Rectal smooth muscle tissue (tissue), 1 donor: ENCODE data around the gene EMX2.

ENCODE experiments used
- H3K27ac ChIP-seq: one replicate; pipeline ENCODE4 v1.7.0; 2013; ENCODE audit warnings: low read depth, low read length, inconsistent platforms
- H3K27me3 ChIP-seq: one replicate; pipeline ENCODE4 v1.7.0; 2013; ENCODE audit warnings: low read length; ENCODE audit not compliant: control insufficient read depth, insufficient read depth
- H3K36me3 ChIP-seq: one replicate; pipeline ENCODE4 v1.7.0; 2013; ENCODE audit warnings: low read length; ENCODE audit not compliant: control insufficient read depth, insufficient read depth
- H3K4me1 ChIP-seq: one replicate; pipeline ENCODE4 v1.7.0; 2013; ENCODE audit warnings: low read length; ENCODE audit not compliant: control insufficient read depth, insufficient read depth
- H3K4me3 ChIP-seq: one replicate; pipeline ENCODE4 v1.7.0; 2013; ENCODE audit warnings: low read length
- H3K9ac ChIP-seq: one replicate; pipeline ENCODE4 v1.7.0; 2013; ENCODE audit warnings: low read length

EMX2 gene

GRCh38 chr10:117509573-117509972 lies 33.0 kb upstream of the EMX2 start:
- no peaks in the 10 kb centered on the region for H3K4me1 ChIP-seq
- no peak overlapping the region for H3K4me3 ChIP-seq
- H3K27ac ChIP-seq, result no peak overlapping the region
- H3K36me3 ChIP-seq, result no peaks in the 10 kb centered on the region
- H3K9ac ChIP-seq, result no peak overlapping the region
- H3K27me3 ChIP-seq, result peaks cover 2% of the 10 kb centered on the region

GRCh38 chr10:117511601-117512390 lies 30.8 kb upstream of the EMX2 start:
- Histone ChIP-seq H3K36me3 (no peaks in the 10 kb centered on the region), H3K4me3 (no peak overlapping the region), H3K27me3 (peaks cover 2% of the 10 kb centered on the region), H3K4me1 (no peaks in the 10 kb centered on the region), H3K27ac (no peak overlapping the region), H3K9ac (no peak overlapping the region)

DNA sequence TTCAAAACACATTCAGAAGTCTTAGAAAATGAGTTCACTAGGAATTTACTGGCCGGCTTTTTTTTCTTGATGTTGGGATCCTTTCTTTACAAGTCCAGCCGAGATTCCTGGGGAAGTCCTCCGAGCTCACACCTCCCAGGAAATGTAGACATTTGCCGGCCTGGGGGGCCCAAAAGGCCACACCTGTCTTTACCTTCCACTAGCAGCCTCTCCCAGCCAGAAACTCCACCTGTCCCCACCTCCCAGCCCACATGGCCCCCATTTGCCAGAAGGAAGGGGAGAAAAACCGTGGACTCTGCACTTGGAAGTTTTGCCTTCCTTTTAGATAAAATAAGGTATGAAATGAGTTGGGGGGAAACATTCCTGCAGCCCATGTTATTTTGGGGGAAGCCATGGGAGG lies 27.6 kb upstream of the EMX2 start:
- Histone ChIP-seq H3K36me3 (no peaks in the 10 kb centered on the region), H3K9ac (no peak overlapping the region), H3K4me1 (no peaks in the 10 kb centered on the region), H3K4me3 (no peak overlapping the region), H3K27ac (no peak overlapping the region), H3K27me3 (peaks cover 2% of the 10 kb centered on the region)

DNA sequence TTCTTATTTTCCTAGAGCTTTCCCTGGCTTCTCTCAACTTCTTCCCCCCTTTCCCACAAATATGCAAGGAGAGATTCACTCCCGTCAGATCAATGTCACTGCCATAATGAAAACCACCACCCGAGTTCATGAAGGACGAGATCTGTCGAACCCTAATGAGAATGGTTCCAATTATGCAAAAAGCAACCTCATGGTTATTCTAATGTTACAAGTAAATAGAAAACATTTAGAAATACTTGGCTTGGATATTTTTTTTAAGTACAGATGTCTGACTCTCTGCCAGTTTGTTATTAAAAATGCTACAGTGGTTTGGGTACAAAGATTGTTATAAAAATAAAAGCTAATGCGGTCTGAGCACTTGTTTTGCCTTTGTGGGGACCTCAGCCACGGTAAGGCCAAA lies 25.9 kb upstream of the EMX2 start:
- no peaks in the 10 kb centered on the region for H3K36me3 ChIP-seq

DNA sequence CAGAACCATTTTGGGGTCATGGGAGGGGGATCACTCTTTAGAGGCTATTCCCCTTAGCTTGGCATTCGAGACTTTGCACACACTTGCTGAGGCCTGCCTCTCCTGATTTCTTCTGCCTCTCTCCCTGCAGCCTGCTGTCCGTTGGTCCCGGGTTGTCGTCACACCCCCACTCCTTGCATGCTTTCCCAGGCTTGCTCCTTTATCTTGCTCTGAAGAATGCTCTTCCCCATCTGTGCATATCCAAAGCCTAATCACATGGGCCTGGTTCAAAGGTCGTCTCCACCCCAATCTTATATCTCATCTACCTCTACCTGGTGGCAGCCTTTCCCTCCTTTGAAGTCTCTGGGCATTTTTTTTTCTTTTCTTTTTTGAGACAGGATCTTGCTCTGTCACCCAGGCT lies 24.3 kb upstream of the EMX2 start:
- H3K4me3 ChIP-seq, result no peak overlapping the region
- H3K9ac ChIP-seq, result no peak overlapping the region
- no peaks in the 10 kb centered on the region for H3K4me1 ChIP-seq
- peaks cover 2% of the 10 kb centered on the region for H3K27me3 ChIP-seq
- no peak overlapping the region for H3K27ac ChIP-seq
- no peaks in the 10 kb centered on the region for H3K36me3 ChIP-seq

More for the DNA sequence above, 25.9 kb upstream of the EMX2 start:
- Histone ChIP-seq H3K27ac (no peak overlapping the region), H3K9ac (no peak overlapping the region), H3K4me3 (no peak overlapping the region), H3K27me3 (peaks cover 2% of the 10 kb centered on the region), H3K4me1 (no peaks in the 10 kb centered on the region)

DNA sequence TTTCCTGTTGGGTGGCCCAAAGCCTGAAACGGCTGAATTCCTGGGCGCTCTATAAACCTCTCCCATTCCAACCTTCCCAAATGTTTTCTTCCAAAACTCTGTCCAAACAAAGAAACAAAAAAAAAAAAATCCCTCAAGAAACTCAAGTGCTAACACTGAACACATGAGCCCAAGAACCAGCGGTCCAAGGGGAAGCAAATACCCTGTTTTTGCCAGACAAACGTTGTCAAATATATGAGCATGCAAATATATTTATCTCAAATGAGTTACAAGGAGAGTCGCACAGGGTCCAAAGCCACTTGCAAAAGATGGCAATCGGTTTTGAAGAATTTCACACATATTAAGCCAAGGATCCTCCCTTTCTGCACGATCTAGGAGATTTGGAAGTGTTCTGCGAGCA lies 23.3 kb upstream of the EMX2 start:
- Histone ChIP-seq H3K27ac (no peak overlapping the region), H3K27me3 (no peaks in the 10 kb centered on the region)

GRCh38 chr10:117519879-117520278 lies 22.7 kb upstream of the EMX2 start:
- Histone ChIP-seq H3K27me3 (no peaks in the 10 kb centered on the region), H3K9ac (no peak overlapping the region), H3K36me3 (no peaks in the 10 kb centered on the region), H3K4me1 (no peaks in the 10 kb centered on the region), H3K27ac (no peak overlapping the region), H3K4me3 (no peak overlapping the region)

More for the DNA sequence above, 23.3 kb upstream of the EMX2 start:
- Histone ChIP-seq H3K9ac (no peak overlapping the region), H3K36me3 (no peaks in the 10 kb centered on the region), H3K4me3 (no peak overlapping the region), H3K4me1 (no peaks in the 10 kb centered on the region)

- Histone ChIP-seq H3K4me3 (no peak overlapping the region), H3K9ac (no peak overlapping the region), H3K36me3 (no peaks in the 10 kb centered on the region), H3K27ac (no peak overlapping the region), H3K4me1 (peaks cover 4% of the 10 kb centered on the region), H3K27me3 (peaks cover 40% of the 10 kb centered on the region)
These were observed 11.8 kb upstream of the EMX2 start for GRCh38 chr10:117530791-117531190.

DNA sequence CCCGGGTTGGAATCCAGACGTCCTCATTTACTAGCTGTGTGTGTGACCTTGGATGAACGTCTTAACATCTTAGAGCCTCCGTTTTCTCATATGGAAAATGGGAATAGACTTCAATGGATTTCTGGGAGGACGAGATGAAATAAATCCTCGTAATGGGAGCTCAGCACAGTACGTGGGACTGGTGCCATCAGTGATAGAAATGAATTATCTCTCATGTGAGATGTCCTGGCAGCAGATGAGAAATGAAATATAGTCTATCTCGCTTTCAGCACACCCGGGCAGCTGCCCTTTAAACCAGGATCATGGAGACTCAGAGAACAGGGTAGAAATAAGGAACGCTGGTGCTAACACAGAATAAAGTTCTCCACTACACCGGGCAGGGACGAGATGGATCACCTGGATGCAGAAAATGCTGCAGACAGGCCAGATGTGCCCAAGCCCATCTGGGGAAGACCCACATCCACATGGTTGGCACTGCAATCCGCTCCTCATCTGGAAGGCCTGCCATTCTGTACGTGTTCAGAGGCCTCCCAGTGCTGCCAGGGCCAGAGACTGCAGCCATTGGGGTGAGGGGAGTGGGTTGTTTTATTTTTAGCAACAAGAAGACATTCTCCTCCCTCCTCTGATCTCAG lies 11.1 kb upstream of the EMX2 start:
- H3K27me3 ChIP-seq, result peaks cover 46% of the 10 kb centered on the region
- no peak overlapping the region for H3K9ac ChIP-seq
- no peaks in the 10 kb centered on the region for H3K36me3 ChIP-seq
- peaks cover 4% of the 10 kb centered on the region for H3K4me1 ChIP-seq
- H3K27ac ChIP-seq, result no peak overlapping the region
- no peak overlapping the region for H3K4me3 ChIP-seq

GRCh38 chr10:117532003-117532385 lies 10.6 kb upstream of the EMX2 start:
- Histone ChIP-seq H3K4me1 (peaks cover 4% of the 10 kb centered on the region), H3K27ac (no peak overlapping the region), H3K9ac (no peak overlapping the region), H3K4me3 (no peak overlapping the region), H3K36me3 (no peaks in the 10 kb centered on the region), H3K27me3 (peaks cover 51% of the 10 kb centered on the region)

DNA sequence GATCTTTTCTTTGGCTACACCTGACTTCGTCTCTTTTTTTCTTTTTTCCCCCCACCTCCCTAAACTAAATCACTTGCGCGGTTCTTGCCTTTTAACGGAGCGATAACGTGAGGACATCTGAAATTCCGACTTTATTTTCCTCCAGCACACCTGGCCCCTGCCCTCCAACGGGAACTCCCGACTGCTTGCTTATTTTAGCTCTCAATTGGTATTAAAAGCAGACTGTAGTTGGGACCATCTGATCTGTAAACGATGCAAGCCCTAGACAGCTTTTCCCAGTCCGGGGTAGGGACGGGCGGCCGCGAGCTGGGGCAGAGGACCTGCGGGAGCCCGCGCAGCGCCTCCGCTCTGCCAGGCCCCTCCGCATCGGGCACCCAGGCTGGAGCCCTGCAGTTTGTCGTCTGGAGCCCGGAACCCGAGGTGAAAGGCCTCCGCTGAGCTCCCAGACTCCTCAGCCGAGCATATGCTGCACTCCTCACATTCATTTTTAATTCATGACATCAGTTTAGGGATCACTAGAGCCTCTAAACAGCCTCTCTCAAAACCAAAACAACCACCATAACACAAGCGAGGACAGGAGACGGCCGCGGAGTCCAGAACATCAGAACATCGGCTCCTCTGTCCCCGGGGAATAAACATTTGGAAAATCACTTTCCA lies 10.0 kb upstream of the EMX2 start:
- no peak overlapping the region for H3K9ac ChIP-seq
- peaks cover 6% of the 10 kb centered on the region for H3K4me1 ChIP-seq
- no peak overlapping the region for H3K27ac ChIP-seq
- H3K4me3 ChIP-seq, result no peak overlapping the region
- peaks cover 56% of the 10 kb centered on the region for H3K27me3 ChIP-seq
- H3K36me3 ChIP-seq, result no peaks in the 10 kb centered on the region

- Histone ChIP-seq H3K4me3 (no peak overlapping the region), H3K9ac (no peak overlapping the region), H3K27ac (no peak overlapping the region), H3K27me3 (peaks cover 64% of the 10 kb centered on the region), H3K4me1 (peaks cover 9% of the 10 kb centered on the region), H3K36me3 (no peaks in the 10 kb centered on the region)
These were observed 8.9 kb upstream of the EMX2 start for GRCh38 chr10:117533507-117534281.
